VCaP (cell line): ENCODE measurements around the gene APBB1.

Experiments
- H3K27ac ChIP-seq: fragments of 450-650 bp; 2 replicates; pipeline ENCODE4 v1.5.1; 2017
- TF ChIP-seq, protein P1 (sequence below): fragments of 450-650 bp; conservative IDR thresholded peaks from 2 replicates; pipeline ENCODE4 v1.5.1; 2017; ENCODE audit warnings: mild to moderate bottlenecking, moderate library complexity

Gene APBB1

GRCh38 chr11:6415797-6416196 is 3.1 kb downstream of the APBB1 start:
- no peak overlapping the region for H3K27ac ChIP-seq
- TF ChIP-seq, protein P1, sequence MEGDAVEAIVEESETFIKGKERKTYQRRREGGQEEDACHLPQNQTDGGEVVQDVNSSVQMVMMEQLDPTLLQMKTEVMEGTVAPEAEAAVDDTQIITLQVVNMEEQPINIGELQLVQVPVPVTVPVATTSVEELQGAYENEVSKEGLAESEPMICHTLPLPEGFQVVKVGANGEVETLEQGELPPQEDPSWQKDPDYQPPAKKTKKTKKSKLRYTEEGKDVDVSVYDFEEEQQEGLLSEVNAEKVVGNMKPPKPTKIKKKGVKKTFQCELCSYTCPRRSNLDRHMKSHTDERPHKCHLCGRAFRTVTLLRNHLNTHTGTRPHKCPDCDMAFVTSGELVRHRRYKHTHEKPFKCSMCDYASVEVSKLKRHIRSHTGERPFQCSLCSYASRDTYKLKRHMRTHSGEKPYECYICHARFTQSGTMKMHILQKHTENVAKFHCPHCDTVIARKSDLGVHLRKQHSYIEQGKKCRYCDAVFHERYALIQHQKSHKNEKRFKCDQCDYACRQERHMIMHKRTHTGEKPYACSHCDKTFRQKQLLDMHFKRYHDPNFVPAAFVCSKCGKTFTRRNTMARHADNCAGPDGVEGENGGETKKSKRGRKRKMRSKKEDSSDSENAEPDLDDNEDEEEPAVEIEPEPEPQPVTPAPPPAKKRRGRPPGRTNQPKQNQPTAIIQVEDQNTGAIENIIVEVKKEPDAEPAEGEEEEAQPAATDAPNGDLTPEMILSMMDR = no peak

DNA sequence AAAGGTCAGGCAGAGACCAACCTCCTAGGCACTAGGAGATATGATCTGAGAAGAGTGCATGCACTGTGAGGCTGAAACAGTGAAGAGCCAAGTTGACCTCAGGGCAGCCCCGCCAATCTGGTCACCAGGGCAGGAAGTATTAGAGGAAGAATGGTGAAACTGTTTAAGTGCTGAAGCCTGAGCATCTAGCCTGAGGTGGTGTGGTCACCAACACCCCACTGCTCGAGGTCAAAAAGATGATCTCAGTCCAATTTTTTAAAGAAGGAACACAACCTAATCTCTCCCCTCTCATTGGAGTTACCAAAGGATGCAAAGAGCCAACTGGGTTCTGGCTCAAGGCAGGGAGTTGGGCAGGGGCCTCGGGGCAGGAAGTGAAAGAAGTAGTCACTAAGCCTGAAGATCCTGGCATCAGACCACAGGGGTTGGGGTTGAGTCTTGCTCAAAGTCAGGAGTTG is 4.0 kb downstream of the APBB1 start:
- no peak overlapping the region for H3K27ac ChIP-seq
- TF ChIP-seq, protein P1 = no peak

- TF ChIP-seq, protein P1 = no peak
- no peak overlapping the region for H3K27ac ChIP-seq
These were observed 5.1 kb downstream of the APBB1 start for GRCh38 chr11:6413791-6414201.

DNA sequence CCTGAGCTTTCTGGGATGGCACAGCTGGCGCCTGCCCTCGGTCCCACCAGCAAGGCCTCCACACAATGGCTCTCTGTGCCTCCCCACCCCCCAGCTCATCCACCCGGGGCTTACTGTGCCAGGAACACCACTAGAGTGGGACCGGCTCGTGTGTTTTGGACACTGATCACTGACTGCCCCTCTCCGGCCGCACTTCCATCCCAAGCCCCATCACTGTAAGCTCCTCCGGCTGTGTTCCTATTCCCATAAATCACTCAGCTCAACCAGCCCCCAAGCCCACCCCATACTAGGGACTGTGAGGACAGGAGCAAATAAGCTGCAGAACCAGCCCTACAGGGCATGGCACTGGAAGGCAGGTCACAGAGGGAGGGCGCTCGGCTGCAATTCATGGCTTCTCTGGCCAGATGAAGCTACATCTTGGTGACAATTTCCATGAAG is 7.3 kb downstream of the APBB1 start:
- TF ChIP-seq, protein P1 = no peak
- H3K27ac ChIP-seq = no peak overlapping the region

GRCh38 chr11:6410695-6411430 is 8.0 kb downstream of the APBB1 start:
- H3K27ac ChIP-seq = no peak overlapping the region
- TF ChIP-seq, protein P1 = no peak

GRCh38 chr11:6406370-6406769 is 12.5 kb downstream of the APBB1 start:
- no peak overlapping the region for H3K27ac ChIP-seq
- TF ChIP-seq, protein P1 = no peak

GRCh38 chr11:6405846-6406245 is 13.0 kb downstream of the APBB1 start:
- TF ChIP-seq, protein P1 = no peak

More at GRCh38 chr11:6405846-6406245, 13.0 kb downstream of the APBB1 start:
- no peak overlapping the region for H3K27ac ChIP-seq
